ENCODE data around the gene CYRIA.
A peak's percentile ranks its signal among the peaks of the same experiment; 100 is the strongest.

The CYRIA gene

GRCh38 chr2:16665748-16666448 is at the start of gene CYRIA:
Gene CYRIA (minus strand): TSS chr2:16665834. CDS start chr2:16588119, 77,715 bp downstream.
- peak in 39 of 58 donors; percentile 19 to 75 (median 58) for DNase-seq

- peak in 14 of 58 donors; percentile 4 to 71 (median 26) for DNase-seq
Observed at GRCh38 chr2:16713011-16713423, 47.4 kb upstream of the CYRIA start.

- no peak for DNase-seq
Observed at GRCh38 chr2:16709769-16710168, 44.1 kb upstream of the CYRIA start.

GRCh38 chr2:16708173-16708572 is 42.5 kb upstream of the CYRIA start:
- no peak for DNase-seq

GRCh38 chr2:16707014-16707623 is 41.5 kb upstream of the CYRIA start:
- no peak for DNase-seq

- no peak for DNase-seq
Observed at GRCh38 chr2:16700551-16701259, 35.1 kb upstream of the CYRIA start.

GRCh38 chr2:16693854-16694253 is 28.2 kb upstream of the CYRIA start:
- DNase-seq = no peak

GRCh38 chr2:16691261-16691660 is 25.6 kb upstream of the CYRIA start:
- no peak for DNase-seq

GRCh38 chr2:16687955-16688354 is 22.3 kb upstream of the CYRIA start:
- DNase-seq = no peak

GRCh38 chr2:16687222-16687621 is 21.6 kb upstream of the CYRIA start:
- DNase-seq = no peak

GRCh38 chr2:16686641-16687040 is 21.0 kb upstream of the CYRIA start:
- no peak for DNase-seq

GRCh38 chr2:16685340-16685715 is 19.7 kb upstream of the CYRIA start:
- DNase-seq = no peak

- no peak for DNase-seq
Observed at GRCh38 chr2:16684676-16685339, 19.2 kb upstream of the CYRIA start.

- DNase-seq = no peak
Observed at GRCh38 chr2:16683576-16683975, 17.9 kb upstream of the CYRIA start.

- peak in 17 of 58 donors; percentile 21 to 76 (median 49) for DNase-seq
Observed at GRCh38 chr2:16682431-16683118, 16.9 kb upstream of the CYRIA start.

GRCh38 chr2:16680781-16681180 is 15.1 kb upstream of the CYRIA start:
- no peak for DNase-seq

GRCh38 chr2:16680304-16680703 is 14.7 kb upstream of the CYRIA start:
- no peak for DNase-seq

- no peak for DNase-seq
Observed at GRCh38 chr2:16678964-16679363, 13.3 kb upstream of the CYRIA start.

GRCh38 chr2:16677875-16678274 is 12.2 kb upstream of the CYRIA start:
- DNase-seq = no peak

- no peak for DNase-seq
Observed at GRCh38 chr2:16675781-16676180, 10.1 kb upstream of the CYRIA start.

- no peak for DNase-seq
Observed at GRCh38 chr2:16674154-16674553, 8.5 kb upstream of the CYRIA start.

Data from anterior cingulate cortex (tissue), 58 donors.